SK-N-SH (cell line): ENCODE measurements around the gene DYNC2LI1. TPM values are rescaled to one million over a fixed set of nuclear protein-coding genes. Genes with fewer than 3 reads are reported as not detected.

Source experiments
- CTCF ChIA-PET: fragments of 300-600, 350-600 bp; formaldehyde crosslinking; extraction: SDS; loops from one replicate; lab custom pipeline; 2021; lab: Yijun Ruan, JAX
- POLR2A ChIA-PET: fragments of 350-600 bp; sonication (Branson Sonifier 250); formaldehyde crosslinking; extraction: SDS; loops from one replicate; lab custom pipeline; 2020; ENCODE audit warnings: antibody characterized with exemption, inconsistent platforms; lab: Yijun Ruan, JAX
- DNase-seq: peaks from one replicate; pipeline ENCODE4 v3.0.0; 2012
- H2AFZ ChIP-seq: fragments of 200-600 bp; sonication (generic); 2 replicates; pipeline ENCODE4 v1.8.1; 2016; ENCODE audit warnings: antibody characterized with exemption, mild to moderate bottlenecking, low read depth
- H3F3A ChIP-seq: fragments of 200-600 bp; sonication (generic); replicated peaks from 2 replicates; pipeline ENCODE3; 2016; ENCODE audit warnings: antibody characterized with exemption, mild to moderate bottlenecking; ENCODE audit not compliant: insufficient read depth
- H3K27ac ChIP-seq, 2 experiments: fragments of 200-500 bp in 1 of 2; fragments of 200-600 bp in 1 of 2; sonication (Bioruptor generic) in 1 of 2; sonication (generic), shearing (Covaris generic) in 1 of 2; 2 replicates each; pipeline versions ENCODE4 v1.5.1 to v1.6.1; 2014 to 2016; ENCODE audit warnings: low read depth in 2 of 2, inconsistent platforms in 1 of 2, low read length in 1 of 2, mild to moderate bottlenecking in 1 of 2, mixed read lengths in 1 of 2
- H3K27me3 ChIP-seq: fragments of 200-600 bp; sonication (generic), shearing (Covaris generic); 2 replicates; pipeline ENCODE4 v1.6.1; 2016; ENCODE audit warnings: mixed run types; ENCODE audit not compliant: insufficient read depth
- H3K36me3 ChIP-seq, 2 experiments: fragments of 200-500 bp in 1 of 2; fragments of 200-600 bp in 1 of 2; sonication (Bioruptor generic) in 1 of 2; sonication (generic) in 1 of 2; replicated peaks in 1 of 2; 2 replicates each; pipeline versions ENCODE3 to v1.5.1; 2014 to 2016; ENCODE audit warnings: low read length in 1 of 2, mild to moderate bottlenecking in 1 of 2; ENCODE audit not compliant: insufficient read depth in 2 of 2, control insufficient read depth in 1 of 2
- H3K4me1 ChIP-seq, 2 experiments: fragments of 200-500 bp in 1 of 2; fragments of 200-600 bp in 1 of 2; sonication (Bioruptor generic) in 1 of 2; sonication (generic), shearing (Covaris generic) in 1 of 2; 2 replicates each; pipeline versions ENCODE4 v1.5.1 to v1.6.1; 2014 to 2016; ENCODE audit warnings: low read depth in 1 of 2, low read length in 1 of 2, mixed run types in 1 of 2; ENCODE audit not compliant: insufficient read depth in 2 of 2, control insufficient read depth in 1 of 2
- H3K4me2 ChIP-seq: fragments of 200-600 bp; sonication (generic), shearing (Covaris generic); 2 replicates; pipeline ENCODE4 v1.6.1; 2017; ENCODE audit warnings: mixed run types
- H3K4me3 ChIP-seq, 2 experiments: fragments of 200-500 bp in 1 of 2; fragments of 200-600 bp in 1 of 2; sonication (Bioruptor generic) in 1 of 2; sonication (generic), shearing (Covaris generic) in 1 of 2; 2 replicates each; pipeline versions ENCODE4 v1.5.1 to v1.8.1; 2014 to 2016; ENCODE audit warnings: low read depth in 2 of 2, inconsistent platforms in 1 of 2, low read length in 1 of 2, mild to moderate bottlenecking in 1 of 2, mixed read lengths in 1 of 2, moderate library complexity in 1 of 2
- H3K79me2 ChIP-seq: fragments of 200-600 bp; sonication (generic); 2 replicates; pipeline ENCODE4 v1.8.1; 2017; ENCODE audit warnings: mild to moderate bottlenecking; ENCODE audit not compliant: insufficient read depth
- H3K9ac ChIP-seq: fragments of 200-600 bp; sonication (generic); 2 replicates; pipeline ENCODE4 v1.6.1; 2017; ENCODE audit warnings: mixed run types
- H3K9me2 ChIP-seq: fragments of 200-600 bp; sonication (generic); 2 replicates; pipeline ENCODE4 v1.6.1; 2017; ENCODE audit warnings: mixed run types
- H3K9me3 ChIP-seq: fragments of 200-600 bp; sonication (generic); 2 replicates; pipeline ENCODE4 v1.6.1; 2017; ENCODE audit warnings: mixed run types, mild to moderate bottlenecking, moderate library complexity
- H4K20me1 ChIP-seq: fragments of 200-600 bp; sonication (generic); 2 replicates; pipeline ENCODE4 v1.6.1; 2017; ENCODE audit warnings: mild to moderate bottlenecking, mixed run types; ENCODE audit not compliant: insufficient read depth
- CHD2 ChIP-seq: fragments of 150-350 bp; IDR thresholded peaks from 2 replicates; pipeline ENCODE4 v1.6.1; 2018; ENCODE audit warnings: low read length; ENCODE audit not compliant: partially characterized antibody
- EP300 ChIP-seq, 2 experiments: IDR thresholded peaks; 2 replicates each; pipeline versions ENCODE4 v1.4.0 to v1.6.1; 2012; ENCODE audit warnings: borderline replicate concordance in 1 of 2, low read depth in 1 of 2, low read length in 1 of 2
- EZH2phosphoT487 ChIP-seq: fragments of 200-600 bp; sonication (generic); IDR thresholded peaks from 2 replicates; pipeline ENCODE4 v1.6.1; 2017; ENCODE audit warnings: low read depth, mixed run types, mild to moderate bottlenecking, antibody characterized with exemption, moderate library complexity, borderline replicate concordance
- FOSL2 ChIP-seq: IDR thresholded peaks from 2 replicates; pipeline ENCODE4 v1.4.0; 2012; ENCODE audit warnings: low read depth, mild to moderate bottlenecking, moderate library complexity, borderline replicate concordance
- FOXJ3 ChIP-seq: sonication (generic); formaldehyde crosslinking; IDR thresholded peaks from 2 replicates; pipeline ENCODE4 v1.5.1; 2020; ENCODE audit warnings: mild to moderate bottlenecking, missing genetic modification reagents
- GABPA ChIP-seq: IDR thresholded peaks from 2 replicates; pipeline ENCODE4 v1.4.0; 2012; ENCODE audit warnings: low read depth, mild to moderate bottlenecking
- GATA2 ChIP-seq: sonication (generic); formaldehyde crosslinking; IDR thresholded peaks from 2 replicates; pipeline ENCODE4 v1.5.0; 2020; ENCODE audit warnings: mild to moderate bottlenecking, missing genetic modification reagents
- JUND ChIP-seq: IDR thresholded peaks from 2 replicates; pipeline ENCODE4 v1.4.0; 2012
- MAX ChIP-seq: IDR thresholded peaks from 2 replicates; pipeline ENCODE4 v1.4.0; 2012; ENCODE audit warnings: low read depth
- NFIC ChIP-seq: IDR thresholded peaks from 2 replicates; pipeline ENCODE4 v1.4.0; 2012; ENCODE audit warnings: borderline replicate concordance
- NRF1 ChIP-seq: IDR thresholded peaks from 2 replicates; pipeline ENCODE4 v1.6.1; 2012; ENCODE audit warnings: low read depth, mild to moderate bottlenecking, low read length
- RFX5 ChIP-seq: IDR thresholded peaks from 2 replicates; pipeline ENCODE4 v1.6.1; 2012; ENCODE audit warnings: mild to moderate bottlenecking, improper control_type of control experiment, low read length
- SMC3 ChIP-seq: IDR thresholded peaks from 2 replicates; pipeline ENCODE4 v1.6.1; 2012; ENCODE audit warnings: low read depth, low read length, improper control_type of control experiment
- USF1 ChIP-seq: IDR thresholded peaks from 2 replicates; pipeline ENCODE4 v1.4.0; 2012; ENCODE audit warnings: low read depth, borderline replicate concordance
- ZBTB33 ChIP-seq: IDR thresholded peaks from 2 replicates; pipeline ENCODE4 v1.4.0; 2012; ENCODE audit warnings: low read depth, borderline replicate concordance
- WGBS: methylation state at CpG from one replicate; pipeline ENCODE4 v1.1.6; 2017; ENCODE audit warnings: low lambda C conversion rate; 5-methylcytosine and 5-hydroxymethylcytosine counted together
- polyA plus RNA-seq, 3 experiments: library from polyadenylated mRNA; depleted of rRNA; stranded (reverse); fragments of >200 nt; gene quantifications; 2 replicates each; pipeline ENCODE4 v1.2.3, GENCODE V29; 2012

The DYNC2LI1 gene
- polyA plus RNA-seq, 1 of the 3 experiments (the other 2 are of a cell fraction): 20.4 TPM

GRCh38 chr2:43748333-43748732 is 25.5 kb upstream of the DYNC2LI1 start (continued):
- TF ChIP-seq NRF1 (no peak), EZH2phosphoT487 (no peak), RFX5 (no peak), FOXJ3 (CRISPR knock-in tag) (no peak), NFIC (no peak), MAX (no peak), FOSL2 (no peak), GABPA (no peak), SMC3 (no peak), GATA2 (CRISPR knock-in tag) (no peak)

GRCh38 chr2:43749583-43749982 is 24.3 kb upstream of the DYNC2LI1 start:
- Histone ChIP-seq H3F3A (no peaks in the 10 kb centered on the region), H4K20me1 (no peaks in the 10 kb centered on the region), H2AFZ (no peak overlapping the region), H3K27me3 (no peaks in the 10 kb centered on the region), H3K4me3 (no peak overlapping the region), H3K4me1 (0 out of 4 replicates have a peak, but pooled peaks cover 0 to 11% of the 10 kb centered on the region in 2 experiments), H3K27ac (no peak overlapping the region), H3K9ac (no peak overlapping the region), H3K9me3 (no peaks in the 10 kb centered on the region), H3K79me2 (no peaks in the 10 kb centered on the region), H3K36me3 (no peaks in the 10 kb centered on the region), H3K4me2 (no peak overlapping the region), H3K9me2 (no peaks in the 10 kb centered on the region)
- CTCF ChIA-PET: interaction anchor here (0.9 kb wide), 2 partner anchors 23 to 139 kb away, joined by 3 read pairs; no protein-coding TSS in a partner anchor
- 77% methylated on average over 3 of the region's 3 CpGs for WGBS
- POLR2A ChIA-PET: no interaction called here
- TF ChIP-seq CHD2: no peak
- TF ChIP-seq USF1: no peak
- DNase-seq: no peak

- 97% methylated on average over 5 of the region's 5 CpGs for WGBS
Observed at GRCh38 chr2:43751476-43751990, 22.3 kb upstream of the DYNC2LI1 start.

More at GRCh38 chr2:43751476-43751990, 22.3 kb upstream of the DYNC2LI1 start:
- Histone ChIP-seq H4K20me1 (no peaks in the 10 kb centered on the region), H2AFZ (no peak overlapping the region), H3K9me3 (no peaks in the 10 kb centered on the region), H3K4me1 (no peaks in the 10 kb centered on the region), H3K27ac (no peak overlapping the region), H3K79me2 (no peaks in the 10 kb centered on the region), H3K9me2 (no peaks in the 10 kb centered on the region), H3F3A (no peaks in the 10 kb centered on the region), H3K4me3 (no peak overlapping the region), H3K4me2 (no peak overlapping the region), H3K9ac (no peak overlapping the region), H3K27me3 (no peaks in the 10 kb centered on the region), H3K36me3 (no peaks in the 10 kb centered on the region)
- ChIA-PET CTCF (interaction anchor here (1.0 to 1.1 kb wide), 2 partner anchors 11 to 114 kb away, joined by 3 read pairs; partner anchors contain the start of gene PLEKHH2), POLR2A (no interaction called here)
- DNase-seq: no peak
- TF ChIP-seq JUND (no peak), EZH2phosphoT487 (no peak), ZBTB33 (no peak), EP300 (IDR thresholded peaks at IDR 0.05; ENCODE audit: borderline replicate concordance in 1 of 2, low read depth in 1 of 2, low read length in 1 of 2) (no peak)
